ENCODE measurements around the gene SAP30L.

SAP30L gene

DNA sequence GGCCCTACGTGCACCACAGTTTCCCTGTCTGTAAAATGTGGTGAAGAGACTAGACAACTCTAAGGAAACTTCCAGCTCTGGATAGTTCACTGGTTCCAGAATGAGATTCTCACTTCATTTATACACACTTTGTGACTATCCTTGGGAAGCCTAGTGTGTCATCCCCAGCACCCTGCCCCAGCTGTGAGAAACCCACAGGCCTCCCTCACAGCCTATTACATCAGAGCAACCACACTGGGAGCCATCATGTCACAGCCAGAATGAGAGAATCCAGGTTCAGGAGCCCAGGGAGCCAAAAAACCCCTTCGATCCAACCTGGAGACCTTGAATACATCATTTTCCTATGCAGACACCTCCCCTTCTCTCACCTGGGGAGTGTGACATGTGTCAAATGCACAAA lies 53.2 kb downstream of the SAP30L start:
- no peak for DNase-seq (ENCODE audit: low spot score)
- TF ChIP-seq, protein P1, sequence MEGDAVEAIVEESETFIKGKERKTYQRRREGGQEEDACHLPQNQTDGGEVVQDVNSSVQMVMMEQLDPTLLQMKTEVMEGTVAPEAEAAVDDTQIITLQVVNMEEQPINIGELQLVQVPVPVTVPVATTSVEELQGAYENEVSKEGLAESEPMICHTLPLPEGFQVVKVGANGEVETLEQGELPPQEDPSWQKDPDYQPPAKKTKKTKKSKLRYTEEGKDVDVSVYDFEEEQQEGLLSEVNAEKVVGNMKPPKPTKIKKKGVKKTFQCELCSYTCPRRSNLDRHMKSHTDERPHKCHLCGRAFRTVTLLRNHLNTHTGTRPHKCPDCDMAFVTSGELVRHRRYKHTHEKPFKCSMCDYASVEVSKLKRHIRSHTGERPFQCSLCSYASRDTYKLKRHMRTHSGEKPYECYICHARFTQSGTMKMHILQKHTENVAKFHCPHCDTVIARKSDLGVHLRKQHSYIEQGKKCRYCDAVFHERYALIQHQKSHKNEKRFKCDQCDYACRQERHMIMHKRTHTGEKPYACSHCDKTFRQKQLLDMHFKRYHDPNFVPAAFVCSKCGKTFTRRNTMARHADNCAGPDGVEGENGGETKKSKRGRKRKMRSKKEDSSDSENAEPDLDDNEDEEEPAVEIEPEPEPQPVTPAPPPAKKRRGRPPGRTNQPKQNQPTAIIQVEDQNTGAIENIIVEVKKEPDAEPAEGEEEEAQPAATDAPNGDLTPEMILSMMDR (IDR thresholded peaks at IDR 0.05; ENCODE audit: extremely low read depth, missing control alignments): no peak

DNA sequence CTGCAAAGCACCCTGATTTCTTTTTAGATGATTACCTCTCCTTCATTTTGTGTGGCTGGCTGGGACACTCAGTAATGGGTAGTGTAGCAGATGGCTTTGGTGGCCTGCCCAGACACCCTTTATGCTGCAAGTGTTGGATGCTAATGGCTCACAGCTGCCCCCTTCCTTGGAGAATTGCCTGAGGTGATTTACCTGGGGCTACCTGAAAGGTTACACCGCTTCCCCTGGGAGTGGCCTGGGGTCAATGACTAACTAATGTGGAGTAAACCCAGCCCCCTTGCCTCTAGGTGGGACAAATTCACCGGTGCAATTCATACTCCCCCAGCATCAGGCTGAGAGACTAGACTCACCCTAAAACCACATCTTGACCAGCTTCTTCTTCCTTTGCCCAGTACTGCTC lies 55.8 kb downstream of the SAP30L start:
- no peak for DNase-seq (ENCODE audit: low spot score)

DNA sequence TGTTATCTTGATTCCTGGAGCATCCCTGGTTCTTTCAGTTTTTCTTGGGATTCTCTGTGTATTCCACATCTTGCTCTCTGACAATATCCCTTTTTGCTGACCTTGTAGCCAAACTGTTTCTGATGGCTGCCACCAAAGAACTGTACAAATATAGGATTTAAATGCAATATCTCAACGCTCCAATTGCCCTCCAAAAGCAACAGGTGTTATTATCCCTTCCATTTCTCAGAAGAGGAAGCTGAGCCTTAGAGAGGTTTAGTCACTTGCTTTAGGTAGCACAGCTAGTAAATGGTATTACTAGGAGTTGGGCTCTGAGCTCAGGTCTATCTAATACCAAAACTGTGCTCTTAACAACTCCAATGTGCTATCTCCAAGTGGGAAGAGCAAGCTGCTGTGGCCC lies 56.4 kb downstream of the SAP30L start:
- DNase-seq (ENCODE audit: low spot score): no peak
- TF ChIP-seq, protein P1 (IDR thresholded peaks at IDR 0.05; ENCODE audit: extremely low read depth, missing control alignments): no peak

More for the DNA sequence above, 55.8 kb downstream of the SAP30L start:
- TF ChIP-seq, protein P1 (IDR thresholded peaks at IDR 0.05; ENCODE audit: extremely low read depth, missing control alignments): no peak

DNA sequence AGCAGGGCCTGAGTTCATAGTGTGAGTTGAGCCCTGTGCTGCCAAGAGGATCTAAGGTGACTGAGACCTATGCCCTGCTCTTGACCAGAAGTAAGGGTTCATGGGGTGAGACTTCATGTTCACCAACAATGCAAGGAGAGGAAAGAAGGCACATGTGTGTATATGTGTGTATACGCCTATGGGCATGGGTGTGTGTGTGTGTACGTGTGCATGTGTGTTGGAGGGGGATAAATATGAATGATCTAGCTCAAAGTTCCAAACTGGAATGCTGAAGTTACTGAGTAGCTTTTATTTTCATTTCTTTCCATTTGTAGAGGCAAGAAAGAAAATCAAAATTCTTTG lies 57.9 kb downstream of the SAP30L start:
- no peak for DNase-seq (ENCODE audit: low spot score)
- TF ChIP-seq, protein P1 (IDR thresholded peaks at IDR 0.05; ENCODE audit: extremely low read depth, missing control alignments): no peak

DNA sequence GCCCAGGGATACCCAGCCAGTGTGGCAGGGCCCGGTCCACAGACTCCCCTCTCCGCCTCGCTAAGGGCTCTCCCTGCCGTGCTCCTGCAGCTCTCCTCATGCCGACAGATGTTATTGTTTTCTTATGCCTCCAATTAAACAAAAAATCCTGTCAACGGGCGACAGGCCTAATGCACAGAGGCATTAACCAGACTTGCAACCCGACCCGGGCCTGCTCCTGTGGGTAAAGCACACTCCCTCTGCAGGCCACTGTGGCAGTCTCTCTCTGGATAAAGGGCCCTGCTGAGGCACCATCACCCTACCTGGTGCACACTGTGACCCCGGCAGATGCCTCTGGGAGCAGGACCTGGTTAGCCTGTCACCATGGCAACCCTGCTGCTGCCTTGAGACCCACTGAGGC lies 59.8 kb downstream of the SAP30L start:
- no peak for DNase-seq (ENCODE audit: low spot score)
- TF ChIP-seq, protein P1 (IDR thresholded peaks at IDR 0.05; ENCODE audit: extremely low read depth, missing control alignments): no peak

DNA sequence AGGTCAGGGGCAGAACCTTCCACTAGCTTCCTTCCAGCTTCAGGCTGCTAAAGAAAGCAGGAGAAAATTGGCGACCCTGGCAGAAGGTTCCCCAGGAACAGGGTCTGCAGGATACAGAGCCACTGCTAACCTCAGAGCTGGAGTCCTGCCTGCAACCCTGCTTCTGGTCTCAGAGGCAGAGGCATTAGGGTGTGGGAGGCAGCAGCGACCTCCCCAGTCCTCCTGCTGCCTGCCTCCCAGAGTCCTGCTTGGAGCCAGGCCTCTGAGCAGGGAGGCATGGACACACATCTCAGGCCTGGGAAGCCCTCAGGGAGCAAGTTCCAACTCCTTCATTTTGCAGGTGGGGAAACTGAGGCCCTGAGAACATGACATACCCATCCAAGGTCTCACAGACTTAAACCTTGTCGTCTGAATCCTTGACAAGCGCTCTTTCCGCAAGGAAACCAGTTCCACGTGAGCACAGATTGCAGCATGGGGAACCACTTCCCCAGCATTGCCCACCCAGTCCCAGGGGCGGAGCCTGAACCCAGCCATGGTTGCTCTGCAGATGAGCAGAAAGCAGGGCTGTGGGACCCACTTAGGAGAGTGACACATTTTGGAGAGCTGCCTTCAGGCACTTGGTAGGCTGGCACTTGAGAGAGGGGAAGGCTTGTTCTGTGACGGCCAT lies 60.4 kb downstream of the SAP30L start:
- TF ChIP-seq, protein P1 (IDR thresholded peaks at IDR 0.05; ENCODE audit: extremely low read depth, missing control alignments): no peak
- DNase-seq (ENCODE audit: low spot score): no peak

DNA sequence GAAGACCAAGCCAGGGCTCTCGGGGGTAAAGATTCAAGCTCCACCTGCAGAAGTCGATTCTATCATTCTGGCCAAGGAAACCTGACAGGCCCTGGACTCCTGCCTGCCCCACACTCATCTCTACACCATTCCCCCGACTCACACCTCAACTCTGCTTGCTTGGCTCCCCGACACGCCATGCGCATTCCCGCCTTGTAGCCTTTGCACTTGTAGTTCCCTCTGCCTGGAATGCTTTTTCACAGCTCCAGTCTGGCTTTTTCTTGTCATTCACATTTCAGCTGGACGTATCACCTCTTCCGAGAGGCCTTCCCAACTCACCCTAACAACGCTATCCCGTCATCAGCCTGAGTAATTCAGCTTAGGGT lies 60.9 kb downstream of the SAP30L start:
- no peak for DNase-seq (ENCODE audit: low spot score)
- TF ChIP-seq, protein P1 (IDR thresholded peaks at IDR 0.05; ENCODE audit: extremely low read depth, missing control alignments): no peak

Measured in GM20000 (cell line).